Measurements from ENCODE around the gene STAT3.

DNA sequence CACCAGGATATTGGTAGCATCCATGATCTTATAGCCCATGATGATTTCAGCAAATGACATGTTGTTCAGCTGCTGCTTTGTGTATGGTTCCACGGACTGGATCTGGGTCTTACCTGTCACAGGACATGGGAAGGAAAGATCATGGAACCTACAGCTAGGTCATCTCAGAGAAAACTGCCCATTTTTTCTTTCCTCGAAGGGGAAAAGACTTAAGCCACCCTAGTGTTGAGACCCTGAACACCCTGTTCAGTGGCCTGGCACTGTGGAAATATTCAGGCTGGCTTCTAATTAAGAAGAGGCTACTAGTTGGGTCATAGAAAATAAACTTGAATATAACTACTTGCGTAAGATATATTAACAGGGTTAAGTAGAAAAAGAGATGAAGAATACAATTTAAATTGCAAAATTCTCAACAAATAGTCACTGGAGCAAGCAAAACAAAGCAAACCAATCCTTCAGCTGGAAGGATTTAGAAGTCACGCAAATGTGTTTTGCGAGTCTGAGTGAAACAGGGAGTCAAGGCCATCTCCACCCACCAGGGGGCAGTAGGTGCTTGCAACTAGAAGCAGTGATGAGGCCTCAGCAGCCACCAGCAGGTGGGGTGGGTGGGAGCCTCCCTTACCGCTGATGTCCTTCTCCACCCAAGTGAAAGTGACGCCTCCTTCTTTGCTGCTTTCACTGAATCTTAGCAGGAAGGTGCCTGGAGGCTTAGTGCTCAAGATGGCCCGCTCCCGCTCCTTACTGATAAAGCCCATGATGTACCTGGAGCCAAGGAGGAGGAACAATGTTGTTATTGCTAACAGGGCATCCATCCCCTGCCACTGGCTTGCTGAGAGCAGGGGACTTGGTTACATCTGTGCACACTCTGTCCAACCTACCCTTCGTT lies 65.6 kb downstream of the STAT3 start:
- TF ChIP-seq, protein P1, sequence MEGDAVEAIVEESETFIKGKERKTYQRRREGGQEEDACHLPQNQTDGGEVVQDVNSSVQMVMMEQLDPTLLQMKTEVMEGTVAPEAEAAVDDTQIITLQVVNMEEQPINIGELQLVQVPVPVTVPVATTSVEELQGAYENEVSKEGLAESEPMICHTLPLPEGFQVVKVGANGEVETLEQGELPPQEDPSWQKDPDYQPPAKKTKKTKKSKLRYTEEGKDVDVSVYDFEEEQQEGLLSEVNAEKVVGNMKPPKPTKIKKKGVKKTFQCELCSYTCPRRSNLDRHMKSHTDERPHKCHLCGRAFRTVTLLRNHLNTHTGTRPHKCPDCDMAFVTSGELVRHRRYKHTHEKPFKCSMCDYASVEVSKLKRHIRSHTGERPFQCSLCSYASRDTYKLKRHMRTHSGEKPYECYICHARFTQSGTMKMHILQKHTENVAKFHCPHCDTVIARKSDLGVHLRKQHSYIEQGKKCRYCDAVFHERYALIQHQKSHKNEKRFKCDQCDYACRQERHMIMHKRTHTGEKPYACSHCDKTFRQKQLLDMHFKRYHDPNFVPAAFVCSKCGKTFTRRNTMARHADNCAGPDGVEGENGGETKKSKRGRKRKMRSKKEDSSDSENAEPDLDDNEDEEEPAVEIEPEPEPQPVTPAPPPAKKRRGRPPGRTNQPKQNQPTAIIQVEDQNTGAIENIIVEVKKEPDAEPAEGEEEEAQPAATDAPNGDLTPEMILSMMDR (conservative IDR thresholded peaks at IDR 0.05; ENCODE audit: low read depth, low read length) = peak; percentile 83
- TF ChIP-seq EZH2 (IDR thresholded peaks at IDR 0.05; ENCODE audit: borderline replicate concordance, low read depth, low read length, poor library complexity, severe bottlenecking) = no peak

All from A673 (cell line).